ENCODE results near the gene GPC2. TPM values are rescaled to one million over a fixed set of nuclear protein-coding genes. Genes with fewer than 3 reads are reported as not detected.

The GPC2 gene
- polyA plus RNA-seq, 6 donors from 2014 or later, result 0.18 to 0.84 (median 0.28) TPM; not detected in 2

GRCh38 chr7:100158229-100159098, 18.7 kb downstream of the GPC2 start, which contains the start of gene TRAPPC14:
Gene TRAPPC14, minus strand, starts transcription at chr7:100158723. Its CDS starts 224 bp downstream, at chr7:100158499.
- peaks cover 18 to 58% (median 54%) of the 10 kb centered on the region in 3 donors for H3K4me1 Mint-ChIP-seq
- H3K27ac Mint-ChIP-seq, result peak within 1 kb of the TSS; percentile 66 to 94 (median 89)
- no peaks in the 10 kb centered on the region for H3K36me3 Mint-ChIP-seq
- DNase-seq (peak; percentile 93), ATAC-seq (ENCODE audit: low read depth in 2 of 2) (peak; percentile 91 to 93)
- H3K9me3 Mint-ChIP-seq, result no peaks in the 10 kb centered on the region
- H3K27me3 Mint-ChIP-seq, result no peaks in the 10 kb centered on the region
- peak within 1 kb of the TSS; percentile 78 to 93 (median 90) for H3K4me3 Mint-ChIP-seq

GRCh38 chr7:100157334-100158228, 19.6 kb downstream of the GPC2 start:
- Mint-ChIP-seq H3K9me3 (no peaks in the 10 kb centered on the region), H3K36me3 (peaks cover under 1 to 3% of the 10 kb centered on the region in 2 donors), H3K27ac (peak overlapping the region; percentile 66 to 95 (median 89)), H3K4me1 (peaks cover 20 to 60% (median 54%) of the 10 kb centered on the region in 3 donors), H3K27me3 (no peaks in the 10 kb centered on the region), H3K4me3 (peak overlapping the region; percentile 78 to 92 (median 88))
- no peak for ATAC-seq (ENCODE audit: low read depth in 2 of 2)
- no peak for DNase-seq

GRCh38 chr7:100157069-100157333, 20.2 kb downstream of the GPC2 start:
- DNase-seq, result no peak
- H3K36me3 Mint-ChIP-seq, result peaks cover 5 to 8% of the 10 kb centered on the region in 2 donors
- H3K27me3 Mint-ChIP-seq, result no peaks in the 10 kb centered on the region
- peaks cover 26 to 65% (median 59%) of the 10 kb centered on the region in 3 donors for H3K4me1 Mint-ChIP-seq
- ATAC-seq (ENCODE audit: low read depth in 2 of 2), result no peak
- peak overlapping the region; percentile 78 to 92 (median 88) for H3K4me3 Mint-ChIP-seq
- no peaks in the 10 kb centered on the region for H3K9me3 Mint-ChIP-seq
- H3K27ac Mint-ChIP-seq, result peak overlapping the region; percentile 76 to 95 (median 90)

GRCh38 chr7:100156331-100157068, 20.7 kb downstream of the GPC2 start:
- Mint-ChIP-seq H3K4me3 (peak overlapping the region; percentile 78 to 92 (median 88)), H3K9me3 (no peaks in the 10 kb centered on the region), H3K36me3 (peaks cover 5 to 8% of the 10 kb centered on the region in 2 donors), H3K27ac (peak overlapping the region; percentile 76 to 95 (median 90)), H3K27me3 (no peaks in the 10 kb centered on the region), H3K4me1 (peaks cover 26 to 70% (median 64%) of the 10 kb centered on the region in 3 donors)
- no peak for DNase-seq
- ATAC-seq (ENCODE audit: low read depth in 2 of 2), result peak; percentile 35 to 51

GRCh38 chr7:100155553-100156317, 21.4 kb downstream of the GPC2 start:
- Mint-ChIP-seq H3K27ac (peak overlapping the region in 2 of 6 donors; percentile 79 to 90), H3K9me3 (no peaks in the 10 kb centered on the region), H3K36me3 (peaks cover 5 to 8% of the 10 kb centered on the region in 2 donors), H3K27me3 (no peaks in the 10 kb centered on the region), H3K4me3 (peak overlapping the region in 7 of 8 donors; percentile 12 to 92 (median 78)), H3K4me1 (peaks cover 26 to 71% (median 66%) of the 10 kb centered on the region in 3 donors)
- DNase-seq (no peak), ATAC-seq (ENCODE audit: low read depth in 2 of 2) (no peak)

- no peaks in the 10 kb centered on the region for H3K9me3 Mint-ChIP-seq
Observed at GRCh38 chr7:100154651-100155491, 22.3 kb downstream of the GPC2 start.

GRCh38 chr7:100153708-100154535, 23.3 kb downstream of the GPC2 start:
- Mint-ChIP-seq H3K27ac (peak overlapping the region in 4 of 6 donors; percentile 47 to 87 (median 64)), H3K27me3 (no peaks in the 10 kb centered on the region), H3K4me1 (peaks cover 35 to 78% (median 71%) of the 10 kb centered on the region in 3 donors), H3K9me3 (no peaks in the 10 kb centered on the region), H3K36me3 (peaks cover 5 to 8% of the 10 kb centered on the region in 2 donors), H3K4me3 (peak overlapping the region in 4 of 8 donors; percentile 16 to 62 (median 30))
- DNase-seq, result no peak
- ATAC-seq (ENCODE audit: low read depth in 2 of 2), result no peak

More at GRCh38 chr7:100154651-100155491, 22.3 kb downstream of the GPC2 start:
- no peaks in the 10 kb centered on the region for H3K27me3 Mint-ChIP-seq
- no peak for ATAC-seq (ENCODE audit: low read depth in 2 of 2)
- peaks cover 34 to 79% (median 75%) of the 10 kb centered on the region in 3 donors for H3K4me1 Mint-ChIP-seq
- H3K27ac Mint-ChIP-seq, result no peak overlapping the region
- H3K4me3 Mint-ChIP-seq, result peak overlapping the region in 4 of 8 donors; percentile 12 to 91 (median 52)
- H3K36me3 Mint-ChIP-seq, result peaks cover 5 to 8% of the 10 kb centered on the region in 2 donors
- no peak for DNase-seq

GRCh38 chr7:100152937-100153666, 24.1 kb downstream of the GPC2 start:
- H3K4me1 Mint-ChIP-seq, result peaks cover 43 to 82% (median 74%) of the 10 kb centered on the region in 3 donors
- no peak for DNase-seq
- H3K9me3 Mint-ChIP-seq, result no peaks in the 10 kb centered on the region
- peak overlapping the region in 4 of 8 donors; percentile 16 to 71 (median 44) for H3K4me3 Mint-ChIP-seq
- H3K27me3 Mint-ChIP-seq, result no peaks in the 10 kb centered on the region
- peaks cover 5 to 8% of the 10 kb centered on the region in 2 donors for H3K36me3 Mint-ChIP-seq
- H3K27ac Mint-ChIP-seq, result peak overlapping the region in 3 of 6 donors; percentile 59 to 69 (median 64)
- ATAC-seq (ENCODE audit: low read depth in 2 of 2), result no peak

GRCh38 chr7:100152404-100152803, 24.8 kb downstream of the GPC2 start:
- peaks cover 5 to 8% of the 10 kb centered on the region in 2 donors for H3K36me3 Mint-ChIP-seq
- peak overlapping the region in 7 of 8 donors; percentile 43 to 81 (median 71) for H3K4me3 Mint-ChIP-seq
- H3K27ac Mint-ChIP-seq, result peak overlapping the region in 5 of 6 donors; percentile 30 to 92 (median 73)
- H3K27me3 Mint-ChIP-seq, result no peaks in the 10 kb centered on the region
- DNase-seq (peak; percentile 45), ATAC-seq (ENCODE audit: low read depth in 2 of 2) (no peak)
- H3K9me3 Mint-ChIP-seq, result no peaks in the 10 kb centered on the region
- H3K4me1 Mint-ChIP-seq, result peaks cover 39 to 78% (median 69%) of the 10 kb centered on the region in 3 donors

GRCh38 chr7:100148559-100149328, 28.4 kb downstream of the GPC2 start, which contains the start of gene LAMTOR4:
Gene LAMTOR4, plus strand, starts transcription at chr7:100148918. Its CDS starts 55 bp downstream, at chr7:100148973.
- peak; percentile 92 for ATAC-seq (ENCODE audit: low read depth in 2 of 2)

More at GRCh38 chr7:100148559-100149328, 28.4 kb downstream of the GPC2 start, which contains the start of gene LAMTOR4:
- H3K4me3 Mint-ChIP-seq, result peak within 1 kb of the TSS; percentile 87 to 100 (median 97)
- peak; percentile 97 for DNase-seq
- H3K9me3 Mint-ChIP-seq, result no peaks in the 10 kb centered on the region
- peaks cover 28 to 51% (median 43%) of the 10 kb centered on the region in 3 donors for H3K4me1 Mint-ChIP-seq
- H3K36me3 Mint-ChIP-seq, result peaks cover 5 to 8% of the 10 kb centered on the region in 2 donors
- peak within 1 kb of the TSS; percentile 94 to 98 (median 96) for H3K27ac Mint-ChIP-seq
- H3K27me3 Mint-ChIP-seq, result no peaks in the 10 kb centered on the region

Data from naive B cell (primary cell).